ENCODE data around the gene USP32.
"Not testable (repeated sequence)": the region's sequence is repeated elsewhere in the genome, so short reads cannot be mapped to it uniquely, and the experiment has no call there.

The USP32 gene

GRCh38 chr17:60401819-60402218, 9.9 kb upstream of the USP32 start:
- no peak for DNase-seq

DNA sequence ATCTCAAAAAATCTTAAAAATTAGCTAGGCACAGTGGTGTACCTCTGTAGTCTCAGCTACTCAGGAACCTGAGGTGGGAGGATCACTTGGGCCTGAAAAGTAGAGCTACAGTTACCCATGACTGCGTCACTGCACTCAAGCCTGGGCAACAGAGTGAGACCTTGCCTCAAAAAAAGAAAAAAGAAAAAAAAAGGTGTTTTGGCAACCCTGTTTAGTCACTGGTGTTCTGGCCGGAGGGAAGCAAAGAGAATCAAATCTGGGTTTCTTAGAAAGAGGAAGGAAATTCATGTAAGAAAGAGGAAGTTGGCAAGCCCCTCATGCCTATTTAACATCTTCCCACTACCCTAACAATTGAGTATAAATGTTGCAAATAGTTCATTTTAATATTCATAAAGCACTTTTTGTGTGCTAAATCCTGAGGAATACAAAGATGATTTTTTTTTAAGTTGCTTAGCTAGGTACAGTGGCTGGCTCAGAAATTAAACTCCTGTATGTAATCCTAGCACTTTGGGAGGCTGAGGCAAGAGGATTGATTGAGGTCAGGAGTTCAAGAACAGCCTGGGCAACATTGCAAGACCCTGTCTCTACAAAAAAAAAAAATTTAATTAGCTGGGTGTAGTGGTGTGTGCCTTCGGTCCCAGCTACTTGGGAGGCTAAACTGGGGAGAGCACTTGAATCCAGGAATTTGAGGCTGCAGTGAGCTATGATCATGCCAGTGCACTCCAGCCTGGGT, 6.5 kb upstream of the USP32 start:
- no peak for DNase-seq

GRCh38 chr17:60396412-60396811, 4.5 kb upstream of the USP32 start:
- DNase-seq: no peak

DNA sequence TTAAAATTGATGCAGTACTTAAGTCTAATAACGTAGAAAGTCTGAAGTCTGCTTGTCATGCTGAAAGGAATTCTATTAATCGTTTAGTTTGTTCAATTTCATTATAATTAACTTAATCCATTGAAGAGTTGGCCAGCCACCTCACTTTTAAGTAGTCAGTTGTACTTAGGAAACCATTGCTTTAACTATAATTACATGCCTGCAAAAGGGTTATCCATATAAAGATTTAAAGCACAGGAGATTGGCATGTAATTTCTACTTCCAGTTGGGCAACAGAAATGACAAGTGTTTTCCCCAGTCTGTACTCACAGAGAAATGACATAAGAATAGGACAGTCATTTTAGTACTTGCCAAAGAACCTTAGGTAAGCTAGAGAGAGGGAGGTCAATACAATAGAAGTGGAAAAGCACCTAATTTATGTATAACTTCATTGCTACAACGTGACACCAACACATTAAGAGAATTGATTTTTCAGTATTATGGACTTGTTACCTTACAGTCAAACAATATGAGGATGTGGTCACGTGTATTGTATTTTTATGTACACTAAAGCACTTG, 3.7 kb upstream of the USP32 start:
- peak; percentile 3 for DNase-seq

GRCh38 chr17:60393840-60394723, 2.1 kb upstream of the USP32 start:
- DNase-seq: no peak

GRCh38 chr17:60392845-60393702, 1.1 kb upstream of the USP32 start:
- peak; percentile 80 for DNase-seq

DNA sequence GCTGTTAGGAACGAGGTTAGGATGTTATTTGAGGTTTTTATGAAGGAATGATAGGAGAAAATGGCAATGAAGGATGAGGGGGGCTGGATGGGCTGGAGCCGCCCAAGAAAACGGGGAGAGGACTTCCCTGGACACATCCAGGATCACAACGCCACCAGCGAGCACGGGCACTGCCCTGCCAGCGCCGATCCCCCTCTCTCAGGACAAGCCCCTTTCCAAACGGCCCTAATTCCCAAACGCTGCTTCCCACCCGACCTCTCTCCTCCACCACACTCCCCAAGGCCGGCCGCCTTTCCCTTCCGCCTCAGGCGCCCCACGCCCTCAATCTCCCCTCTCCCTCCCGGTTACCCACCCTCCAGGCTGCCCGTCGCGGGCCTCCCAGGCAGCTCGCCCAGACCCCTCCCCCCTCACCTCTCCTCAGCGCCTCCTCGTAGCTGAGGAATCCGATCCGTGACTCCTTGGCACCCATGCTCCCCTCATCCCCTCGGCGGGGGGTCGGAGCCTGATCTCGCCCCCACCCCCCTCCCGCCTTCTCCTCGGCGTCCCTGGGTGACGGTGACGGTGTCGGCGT, 377 bp downstream of the USP32 start:
- no peak for DNase-seq

DNA sequence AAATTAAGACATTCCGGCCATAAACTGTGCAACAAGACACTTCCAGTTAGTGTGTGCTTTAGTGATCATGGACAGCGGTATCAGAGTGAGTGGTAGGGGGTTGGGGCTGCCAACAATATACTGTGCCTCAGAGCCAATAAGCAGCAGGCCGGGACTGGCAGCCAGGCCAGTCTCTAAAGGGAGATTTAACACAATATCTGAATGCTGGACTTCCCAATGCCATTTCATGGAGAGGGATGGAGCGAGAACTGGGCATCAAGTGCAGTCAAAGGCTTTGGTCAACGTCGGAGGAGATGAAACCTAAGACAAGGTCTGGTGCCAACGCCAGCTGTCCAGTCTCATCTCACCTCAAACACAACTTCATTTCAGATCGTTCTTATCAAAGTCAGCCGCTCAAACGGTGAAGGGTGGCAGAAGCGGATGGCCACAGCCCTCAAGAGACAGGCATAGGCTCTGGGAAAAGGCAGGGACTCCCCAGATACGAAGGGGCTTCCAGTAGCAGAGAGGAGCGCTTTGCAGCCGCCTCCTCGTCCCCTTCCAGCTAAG, 935 bp downstream of the USP32 start:
- DNase-seq: no peak

- DNase-seq: no peak
These were observed 1.7 kb downstream of the USP32 start for GRCh38 chr17:60390186-60390585.

- no peak for DNase-seq
These were observed 3.2 kb downstream of the USP32 start for GRCh38 chr17:60388742-60389141.

DNA sequence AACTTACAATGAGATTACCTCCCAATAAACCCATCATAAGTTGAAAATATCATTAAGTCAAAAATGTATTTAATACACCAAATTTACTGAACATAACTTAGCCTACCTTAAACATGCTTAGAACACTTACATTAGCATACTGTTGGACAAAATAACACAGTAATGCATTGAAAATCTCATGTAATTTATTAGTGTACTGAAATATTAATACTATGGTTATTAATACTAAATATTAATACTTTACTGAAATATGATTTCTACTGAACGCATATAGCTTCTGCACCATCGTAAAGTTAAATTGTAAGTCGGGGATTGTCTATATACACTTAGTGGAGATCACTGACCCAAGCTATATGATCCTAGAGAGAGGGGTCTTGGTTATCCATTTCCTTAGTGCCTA, 4.3 kb downstream of the USP32 start:
- no peak for DNase-seq

GRCh38 chr17:60386147-60387058, 5.5 kb downstream of the USP32 start:
- DNase-seq: no peak

GRCh38 chr17:60384921-60385320, 7.0 kb downstream of the USP32 start:
- DNase-seq: not testable (repeated sequence)

DNA sequence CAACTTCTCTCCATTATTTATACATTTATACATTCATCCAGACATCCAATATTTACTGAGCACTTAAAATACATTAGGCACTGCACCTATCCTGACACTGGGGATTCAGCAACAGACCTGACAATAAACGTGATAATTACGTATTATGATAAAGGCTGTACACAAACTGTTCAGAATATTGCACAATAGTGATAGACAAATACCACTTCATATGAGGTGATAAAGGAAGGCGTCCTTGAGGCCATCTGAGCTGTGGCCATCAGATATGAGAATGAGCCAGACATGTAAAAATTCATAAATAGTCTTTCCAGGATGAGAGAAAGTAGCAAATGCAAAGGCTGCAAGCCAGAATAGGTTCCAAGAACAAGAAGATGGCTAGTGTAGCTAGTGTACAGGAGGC, 8.6 kb downstream of the USP32 start:
- DNase-seq: peak; percentile 65

- no peak for DNase-seq
These were observed 10.0 kb downstream of the USP32 start for GRCh38 chr17:60381958-60382357.

DNA sequence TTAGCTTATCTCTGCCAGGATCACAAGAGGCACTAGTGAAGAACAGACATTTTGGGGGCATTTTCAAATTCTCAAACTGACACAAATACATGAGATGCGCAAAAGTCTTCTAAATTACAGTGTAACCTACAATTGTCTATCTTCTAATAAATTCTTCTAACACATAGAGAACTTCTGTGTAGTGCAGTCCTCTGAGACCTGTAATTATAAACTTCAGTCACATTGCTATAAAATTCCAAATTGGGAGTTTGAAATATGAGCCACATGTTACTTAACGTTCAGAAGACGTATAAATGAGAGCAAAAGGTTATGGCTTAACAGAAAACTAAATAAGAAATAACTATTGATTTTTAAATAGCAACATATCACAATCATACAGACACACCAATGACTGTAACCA, 12.5 kb downstream of the USP32 start:
- not testable (repeated sequence) for DNase-seq

- not testable (repeated sequence) for DNase-seq
These were observed 13.7 kb downstream of the USP32 start for GRCh38 chr17:60378187-60378586.

GRCh38 chr17:60372790-60373483, 19.0 kb downstream of the USP32 start:
- no peak for DNase-seq

GRCh38 chr17:60371818-60372510, 20.0 kb downstream of the USP32 start:
- DNase-seq: no peak

- no peak for DNase-seq
These were observed 20.5 kb downstream of the USP32 start for GRCh38 chr17:60371416-60371815.

Measured in NCI-H345 (cell line).